Activated naive CD8-positive, alpha-beta T cell (primary cell): ENCODE measurements around the gene CDH24.

Experiments used
- H3K27ac Mint-ChIP-seq: one replicate; pipeline ENCODE4 v1.8.0; 2021; ENCODE audit warnings: mixed read lengths
- H3K27me3 Mint-ChIP-seq: one replicate; pipeline ENCODE4 v1.8.0; 2021; ENCODE audit warnings: mixed read lengths
- H3K36me3 Mint-ChIP-seq: one replicate; pipeline ENCODE4 v1.8.0; 2021; ENCODE audit warnings: mixed read lengths
- H3K4me1 Mint-ChIP-seq: one replicate; pipeline ENCODE4 v1.8.0; 2021; ENCODE audit warnings: low read depth, mixed read lengths
- H3K4me3 Mint-ChIP-seq: one replicate; pipeline ENCODE4 v1.8.0; 2021; ENCODE audit warnings: mild to moderate bottlenecking, mixed read lengths
- H3K9me3 Mint-ChIP-seq: one replicate; pipeline ENCODE4 v1.8.0; 2021; ENCODE audit warnings: low read depth, mixed read lengths

The CDH24 gene

DNA sequence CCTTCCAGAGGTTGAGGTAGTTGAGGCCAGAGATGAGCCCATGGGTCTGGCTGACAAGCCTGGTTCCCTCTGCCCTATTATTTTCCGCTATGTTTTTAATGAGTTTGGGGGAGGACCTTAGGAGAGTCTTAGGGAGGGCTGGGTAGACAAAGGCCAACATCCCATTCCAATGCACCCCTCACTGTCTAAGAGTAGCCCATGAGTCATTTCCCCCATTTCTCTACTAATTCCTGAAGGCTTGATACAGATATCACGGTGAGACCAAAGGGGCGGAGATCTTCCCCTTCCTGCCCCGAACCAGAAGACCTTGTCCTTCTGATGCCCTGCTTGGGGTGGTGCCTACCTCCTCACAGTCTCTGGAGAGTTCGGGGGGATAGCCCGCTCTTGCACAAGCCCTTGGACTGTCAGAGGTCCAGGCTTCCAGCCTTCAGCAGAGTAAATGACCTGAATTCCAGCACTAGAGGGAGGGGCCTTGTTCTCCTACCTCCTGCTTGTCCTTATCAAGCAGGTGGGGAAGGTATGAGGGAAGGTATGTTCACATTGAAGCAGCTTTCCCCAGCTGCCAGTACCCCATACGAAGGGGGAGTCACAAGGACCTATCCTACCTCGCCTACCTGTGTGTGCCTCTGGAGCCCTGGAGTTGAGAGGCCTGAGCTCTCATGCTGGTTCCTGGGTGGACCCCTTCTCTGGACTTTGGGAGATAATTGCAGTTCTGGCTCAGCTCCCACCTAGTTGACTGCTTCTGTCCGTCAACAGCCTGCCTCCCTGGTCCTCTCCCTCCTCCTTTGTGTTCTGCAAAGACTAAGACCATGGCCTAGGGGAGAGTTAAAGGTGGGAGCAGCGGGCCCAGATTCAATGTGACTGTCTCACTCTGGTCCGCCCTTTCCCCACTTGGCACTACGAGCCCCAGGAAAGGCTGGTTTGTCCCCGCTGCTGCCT, 11.6 kb downstream of the CDH24 start:
- H3K9me3 Mint-ChIP-seq = no peaks in the 10 kb centered on the region
- no peak overlapping the region for H3K27ac Mint-ChIP-seq
- H3K4me1 Mint-ChIP-seq = no peaks in the 10 kb centered on the region

DNA sequence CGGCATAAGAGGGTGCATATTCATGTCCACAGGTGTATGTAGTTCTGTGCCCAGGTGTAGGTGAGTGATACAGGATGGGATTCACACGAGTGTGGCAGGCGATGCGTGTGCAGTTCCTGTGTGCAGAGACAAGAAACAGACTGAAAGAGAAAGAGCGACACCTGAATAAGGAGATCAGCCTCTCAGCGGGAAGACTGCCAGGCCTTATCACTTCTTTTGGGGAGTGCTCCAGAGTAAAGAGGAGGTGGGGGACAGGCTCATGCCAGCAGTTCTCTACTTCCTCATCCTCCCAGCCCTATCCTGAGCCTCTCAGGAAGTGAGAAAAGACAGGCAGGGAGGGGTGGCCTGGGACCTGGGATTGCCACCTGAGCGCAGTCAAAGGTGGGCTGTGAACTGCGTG, 12.5 kb downstream of the CDH24 start:
- Mint-ChIP-seq H3K4me3 (no peak overlapping the region), H3K27ac (no peak overlapping the region)

More for the DNA sequence above, 11.6 kb downstream of the CDH24 start:
- H3K27me3 Mint-ChIP-seq = peaks cover 1% of the 10 kb centered on the region
- H3K36me3 Mint-ChIP-seq = peaks cover 2% of the 10 kb centered on the region
- H3K4me3 Mint-ChIP-seq = no peak overlapping the region

DNA sequence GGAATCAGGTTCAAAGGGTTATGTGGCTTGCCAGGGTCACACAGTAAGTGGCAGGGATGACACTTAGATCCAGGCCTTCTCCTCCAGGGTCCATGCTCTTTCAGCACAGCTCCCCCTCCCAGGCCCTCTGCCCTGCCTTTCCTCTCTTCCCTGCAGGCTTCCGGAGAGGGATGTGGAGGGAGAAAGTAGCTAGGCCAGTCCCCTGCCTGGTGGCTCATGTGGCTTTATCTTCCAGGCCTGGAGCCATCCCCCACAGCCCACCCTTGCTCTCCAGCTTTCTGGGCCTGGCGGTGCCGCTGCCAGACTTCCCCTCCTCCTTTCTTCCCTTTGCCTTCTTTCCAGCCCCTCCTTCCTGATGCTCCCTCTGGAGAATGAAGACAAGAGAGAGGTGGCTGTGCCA, 13.6 kb downstream of the CDH24 start:
- Mint-ChIP-seq H3K4me3 (no peak overlapping the region), H3K36me3 (peaks cover 2% of the 10 kb centered on the region), H3K9me3 (no peaks in the 10 kb centered on the region), H3K27ac (no peak overlapping the region), H3K27me3 (peaks cover 1% of the 10 kb centered on the region), H3K4me1 (no peaks in the 10 kb centered on the region)

More for the DNA sequence above, 12.5 kb downstream of the CDH24 start:
- Mint-ChIP-seq H3K36me3 (peaks cover 2% of the 10 kb centered on the region), H3K4me1 (no peaks in the 10 kb centered on the region), H3K27me3 (peaks cover 1% of the 10 kb centered on the region), H3K9me3 (no peaks in the 10 kb centered on the region)

DNA sequence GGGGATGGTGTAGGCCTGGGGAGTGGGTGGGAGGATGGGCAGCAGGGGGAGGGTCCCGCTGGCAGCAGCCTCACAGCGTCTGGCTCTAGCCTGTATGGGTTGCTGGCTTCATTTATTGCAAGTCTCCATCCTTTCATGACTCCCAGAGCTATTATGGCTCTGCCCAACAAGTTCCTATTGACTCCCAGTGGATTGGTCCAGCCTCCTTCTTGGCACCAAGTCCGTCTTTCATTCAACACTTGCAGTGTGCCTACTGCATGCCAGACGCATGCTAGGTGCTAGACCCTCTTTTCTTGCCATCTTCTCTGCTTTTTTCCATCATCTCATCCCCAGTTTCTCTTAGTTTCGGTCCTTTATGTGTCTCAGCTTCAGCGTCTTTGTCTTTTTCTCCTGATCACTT, 14.2 kb downstream of the CDH24 start:
- peaks cover 2% of the 10 kb centered on the region for H3K36me3 Mint-ChIP-seq
- H3K9me3 Mint-ChIP-seq = no peaks in the 10 kb centered on the region

DNA sequence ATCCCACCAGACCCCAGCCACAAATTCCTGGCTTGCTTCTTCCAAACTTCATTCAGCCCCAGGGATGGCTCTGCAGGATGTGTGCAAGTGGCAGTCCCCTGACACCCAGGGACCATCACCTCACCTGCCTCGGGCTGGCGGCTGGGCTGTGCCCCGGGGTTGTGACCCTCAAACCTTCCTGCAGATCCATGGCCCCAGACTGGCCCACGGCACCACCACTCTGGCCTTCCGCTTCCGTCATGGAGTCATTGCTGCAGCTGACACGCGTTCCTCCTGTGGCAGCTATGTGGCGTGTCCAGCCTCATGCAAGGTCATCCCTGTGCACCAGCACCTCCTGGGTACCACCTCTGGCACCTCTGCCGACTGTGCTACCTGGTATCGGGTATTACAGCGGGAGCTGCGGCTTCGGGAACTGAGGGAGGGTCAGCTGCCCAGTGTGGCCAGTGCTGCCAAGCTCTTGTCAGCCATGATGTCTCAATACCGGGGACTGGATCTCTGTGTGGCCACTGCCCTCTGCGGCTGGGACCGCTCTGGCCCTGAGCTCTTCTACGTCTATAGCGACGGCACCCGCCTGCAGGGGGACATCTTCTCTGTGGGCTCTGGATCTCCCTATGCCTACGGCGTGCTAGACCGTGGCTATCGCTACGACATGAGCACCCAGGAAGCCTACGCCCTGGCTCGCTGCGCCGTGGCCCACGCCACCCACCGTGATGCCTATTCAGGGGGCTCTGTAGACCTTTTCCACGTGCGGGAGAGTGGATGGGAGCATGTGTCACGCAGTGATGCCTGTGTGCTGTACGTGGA, 15.0 kb downstream of the CDH24 start, which contains the start of gene PSMB11:
PSMB11 (plus strand) TSS at position 51 of the 804 bp plus-strand sequence; CDS start at position 65, 14 bp downstream.
- Mint-ChIP-seq H3K4me1 (no peaks in the 10 kb centered on the region), H3K9me3 (no peaks in the 10 kb centered on the region), H3K36me3 (no peaks in the 10 kb centered on the region), H3K27ac (no peak within 1 kb of the TSS), H3K27me3 (peaks cover 1% of the 10 kb centered on the region), H3K4me3 (no peak within 1 kb of the TSS)

More for the DNA sequence above, 14.2 kb downstream of the CDH24 start:
- H3K27ac Mint-ChIP-seq = no peak overlapping the region
- H3K27me3 Mint-ChIP-seq = peaks cover 1% of the 10 kb centered on the region
- H3K4me1 Mint-ChIP-seq = no peaks in the 10 kb centered on the region
- H3K4me3 Mint-ChIP-seq = no peak overlapping the region

DNA sequence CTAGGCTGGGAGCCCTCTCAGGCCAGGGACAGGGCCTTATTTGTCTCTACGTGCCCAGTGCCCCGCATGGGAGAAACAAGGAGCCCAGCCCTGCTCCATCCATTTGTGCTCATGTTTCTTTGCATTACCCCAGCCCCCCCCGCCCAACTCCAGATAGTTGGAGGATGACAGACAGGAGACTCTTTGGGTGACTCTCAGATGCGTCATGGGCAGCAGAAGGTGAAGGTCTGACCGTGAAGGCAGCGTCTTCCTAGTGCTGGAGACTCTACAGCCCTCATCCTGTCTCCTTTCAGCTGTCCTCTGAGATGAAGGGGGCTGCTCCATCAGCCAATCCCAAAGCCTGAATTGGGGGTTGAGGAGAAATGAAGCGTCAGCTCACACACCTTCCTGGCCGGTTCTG, 15.6 kb downstream of the CDH24 start:
- H3K9me3 Mint-ChIP-seq = no peaks in the 10 kb centered on the region
- H3K27me3 Mint-ChIP-seq = peaks cover 1% of the 10 kb centered on the region
- no peaks in the 10 kb centered on the region for H3K36me3 Mint-ChIP-seq
- H3K27ac Mint-ChIP-seq = no peak overlapping the region
- no peaks in the 10 kb centered on the region for H3K4me1 Mint-ChIP-seq
- H3K4me3 Mint-ChIP-seq = no peak overlapping the region

DNA sequence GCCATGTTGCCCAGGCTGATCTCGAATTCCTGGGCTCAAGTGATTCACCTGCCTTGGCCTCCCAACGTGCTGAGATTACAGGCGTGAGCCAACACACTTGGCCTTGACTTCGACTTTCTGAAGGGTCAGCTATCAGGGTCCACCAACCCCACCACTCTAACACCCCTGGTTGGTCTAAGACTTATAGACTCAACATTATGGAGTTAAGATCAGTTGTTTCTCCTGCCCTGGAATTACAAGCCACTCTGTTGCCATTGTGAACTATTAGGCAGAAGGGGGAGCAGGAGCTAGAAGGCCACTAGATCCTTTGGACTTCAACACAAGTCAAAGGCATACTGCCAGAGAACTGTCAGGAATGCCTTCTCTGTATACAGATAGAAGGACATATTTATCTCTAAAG, 17.2 kb downstream of the CDH24 start:
- no peaks in the 10 kb centered on the region for H3K9me3 Mint-ChIP-seq
- no peak overlapping the region for H3K27ac Mint-ChIP-seq
- H3K27me3 Mint-ChIP-seq = peaks cover 1% of the 10 kb centered on the region
- peaks cover 8% of the 10 kb centered on the region for H3K4me1 Mint-ChIP-seq
- H3K4me3 Mint-ChIP-seq = no peak overlapping the region
- no peaks in the 10 kb centered on the region for H3K36me3 Mint-ChIP-seq

DNA sequence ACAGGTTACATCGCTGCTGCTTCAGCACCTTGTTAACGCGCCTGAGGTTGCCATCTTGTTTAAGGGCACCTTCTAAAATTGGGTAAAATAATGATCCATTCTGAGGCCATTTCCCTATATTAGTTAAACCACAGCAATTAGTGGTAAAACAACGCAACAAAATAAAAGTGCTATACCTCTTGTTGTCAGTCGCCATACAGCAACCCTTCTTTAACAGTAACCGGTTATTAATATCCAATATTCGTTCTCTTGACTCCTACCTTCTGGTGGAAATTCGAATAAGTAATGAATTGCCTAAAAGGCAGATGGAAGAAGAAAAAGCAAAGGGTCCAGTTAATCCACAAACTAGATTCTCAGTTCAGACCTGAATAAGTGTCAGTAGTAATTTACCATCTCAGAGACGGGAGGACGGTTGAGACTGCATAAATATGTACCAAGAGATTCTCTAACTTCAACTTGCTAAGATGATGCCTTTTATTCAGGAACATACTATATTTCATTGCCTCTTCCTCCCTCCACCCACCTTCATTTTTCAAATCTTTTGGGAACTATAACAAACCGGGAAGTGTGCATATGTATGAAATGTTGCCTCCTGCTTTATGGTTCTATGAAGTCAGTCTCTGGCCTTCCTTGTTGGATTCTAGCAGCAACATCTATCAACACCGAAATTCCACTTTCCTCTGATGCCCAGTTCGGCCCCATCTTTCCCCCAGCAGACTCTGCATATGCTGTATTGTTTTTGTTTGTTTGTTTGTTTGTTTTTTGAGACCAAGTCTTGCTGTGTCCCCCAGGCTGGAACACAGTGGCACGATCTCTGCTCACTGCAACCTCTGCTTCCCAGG, 21.8 kb downstream of the CDH24 start:
- H3K27ac Mint-ChIP-seq = peak overlapping the region; percentile 98
- peaks cover 29% of the 10 kb centered on the region for H3K4me1 Mint-ChIP-seq
- H3K4me3 Mint-ChIP-seq = peak overlapping the region; percentile 97
- H3K36me3 Mint-ChIP-seq = peaks cover 12% of the 10 kb centered on the region
- no peaks in the 10 kb centered on the region for H3K27me3 Mint-ChIP-seq
- H3K9me3 Mint-ChIP-seq = no peaks in the 10 kb centered on the region

DNA sequence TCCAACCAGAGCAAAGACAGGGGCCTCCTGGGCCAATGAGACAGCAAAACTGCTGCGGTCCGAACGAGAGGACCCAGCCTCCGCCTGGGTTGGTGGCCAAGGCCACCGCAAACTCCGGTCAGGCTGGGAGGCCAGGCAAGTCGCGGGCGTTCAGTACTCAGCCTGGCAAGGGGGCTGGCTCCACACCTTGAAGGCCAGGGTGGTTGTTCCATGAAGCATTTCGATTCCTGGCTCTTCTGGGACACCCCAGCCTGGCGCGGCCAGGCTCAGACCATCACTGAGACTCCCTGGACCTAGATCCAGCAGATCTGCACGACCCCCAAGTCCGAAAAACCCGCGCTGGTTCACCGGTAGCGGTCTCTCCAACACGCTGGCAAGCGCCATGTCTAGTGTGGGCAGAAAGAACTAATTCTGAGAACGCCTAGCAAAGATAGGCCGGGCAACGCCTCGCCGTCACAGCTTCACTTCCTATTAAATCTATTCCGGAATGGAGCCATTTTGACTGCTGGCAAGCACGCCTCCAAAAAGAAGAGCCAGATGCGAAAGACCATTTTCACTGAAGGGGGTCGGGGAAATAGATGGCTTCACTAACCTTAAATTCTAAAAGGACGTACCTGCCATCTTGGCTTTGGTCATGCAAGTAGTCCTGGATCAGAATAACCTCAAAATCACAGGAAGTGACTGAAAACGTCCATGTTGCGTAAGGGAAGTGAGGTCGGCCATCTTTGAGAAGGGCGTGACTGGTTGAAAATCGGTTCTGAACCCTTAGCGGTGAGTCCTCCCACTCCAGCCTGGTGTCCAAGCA, 22.6 kb downstream of the CDH24 start, which contains the start of gene PSMB5:
PSMB5 (minus strand) TSS at position 403 of the 805 bp plus-strand sequence; CDS start at position 384, 19 bp downstream.
- H3K4me3 Mint-ChIP-seq = peak within 1 kb of the TSS; percentile 97
- H3K27ac Mint-ChIP-seq = peak within 1 kb of the TSS; percentile 98
- peaks cover 12% of the 10 kb centered on the region for H3K36me3 Mint-ChIP-seq
- peaks cover 29% of the 10 kb centered on the region for H3K4me1 Mint-ChIP-seq
- H3K27me3 Mint-ChIP-seq = no peaks in the 10 kb centered on the region
- H3K9me3 Mint-ChIP-seq = no peaks in the 10 kb centered on the region

DNA sequence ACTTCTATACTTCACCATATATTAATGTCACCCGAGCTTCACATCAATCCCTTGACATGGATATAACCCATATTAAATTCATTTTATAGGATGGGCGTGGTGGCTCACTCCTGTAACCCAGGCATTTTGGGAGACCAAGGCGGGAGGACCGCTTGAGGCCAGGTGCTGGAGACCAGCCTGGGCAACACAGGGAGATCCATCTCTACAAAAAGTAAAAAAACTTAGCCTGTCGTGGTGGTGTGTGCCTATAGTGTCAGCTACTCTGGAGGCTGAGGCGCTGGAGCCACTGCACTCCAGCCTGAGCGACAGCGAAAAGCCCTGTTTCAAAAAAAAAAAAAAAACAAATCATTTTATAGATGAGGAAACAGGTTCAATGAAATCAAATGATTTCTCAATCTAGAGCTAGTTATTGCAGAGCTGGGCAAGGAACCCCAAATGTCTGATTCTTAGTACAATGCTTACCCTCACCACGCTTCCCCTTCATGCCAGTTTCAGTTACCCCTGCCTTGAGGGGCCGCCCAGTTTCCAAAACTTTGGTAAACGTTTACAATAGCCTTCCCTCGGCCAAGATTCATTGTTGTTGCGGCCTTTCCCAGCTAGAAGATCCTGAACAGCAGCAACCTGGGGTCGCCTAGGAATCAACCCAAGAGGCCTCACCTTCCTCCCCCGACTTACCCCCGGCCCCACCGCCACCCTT, 23.4 kb downstream of the CDH24 start:
- Mint-ChIP-seq H3K27ac (peak overlapping the region; percentile 98), H3K4me3 (peak overlapping the region; percentile 97), H3K9me3 (no peaks in the 10 kb centered on the region), H3K27me3 (no peaks in the 10 kb centered on the region), H3K36me3 (peaks cover 12% of the 10 kb centered on the region), H3K4me1 (peaks cover 36% of the 10 kb centered on the region)

DNA sequence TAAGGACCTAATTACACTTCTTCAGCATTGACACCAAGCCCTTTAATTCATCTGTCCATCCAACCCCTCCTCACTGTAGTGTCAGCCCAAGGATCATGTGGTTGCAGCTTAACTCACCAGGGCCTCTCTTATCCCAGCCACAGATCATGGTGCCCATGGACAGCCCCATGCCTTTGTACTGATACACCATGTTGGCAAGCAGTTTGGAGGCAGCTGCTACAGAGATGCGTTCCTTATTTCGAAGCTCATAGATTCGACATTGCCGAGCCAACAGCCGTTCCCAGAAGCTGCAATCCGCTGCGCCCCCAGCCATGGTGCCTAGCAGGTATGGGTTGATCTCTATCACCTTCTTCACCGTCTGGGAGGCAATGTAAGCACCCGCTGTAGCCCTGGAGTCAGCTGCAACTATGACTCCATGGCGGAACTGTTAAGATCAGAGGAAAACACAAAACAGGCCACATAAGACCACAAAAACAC, 24.0 kb downstream of the CDH24 start:
- Mint-ChIP-seq H3K4me1 (peaks cover 42% of the 10 kb centered on the region), H3K36me3 (peaks cover 16% of the 10 kb centered on the region), H3K4me3 (peak overlapping the region; percentile 97), H3K27ac (peak overlapping the region; percentile 98), H3K27me3 (no peaks in the 10 kb centered on the region), H3K9me3 (no peaks in the 10 kb centered on the region)

DNA sequence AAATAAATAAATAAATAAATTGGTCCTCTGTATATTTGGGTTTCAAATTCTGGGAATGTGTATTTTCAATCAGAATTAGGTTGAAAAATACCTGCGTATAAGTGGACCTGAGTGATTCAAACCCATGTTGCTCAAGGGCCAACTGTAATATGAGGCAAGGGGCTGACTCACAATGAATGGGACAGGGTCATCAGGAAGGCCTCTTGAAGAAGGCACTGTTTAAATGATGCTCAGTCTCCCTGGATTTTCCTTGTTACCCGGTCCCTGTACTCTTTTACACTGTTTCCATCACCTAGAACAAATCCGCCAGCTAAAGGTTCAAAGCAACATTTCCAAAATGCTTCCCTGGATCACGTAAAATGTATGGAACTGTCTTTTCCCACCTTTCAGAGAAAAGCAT, 26.4 kb downstream of the CDH24 start:
- Mint-ChIP-seq H3K27ac (peak overlapping the region; percentile 28), H3K27me3 (no peaks in the 10 kb centered on the region), H3K9me3 (no peaks in the 10 kb centered on the region), H3K4me1 (peaks cover 51% of the 10 kb centered on the region), H3K36me3 (peaks cover 22% of the 10 kb centered on the region), H3K4me3 (peak overlapping the region; percentile 59)

DNA sequence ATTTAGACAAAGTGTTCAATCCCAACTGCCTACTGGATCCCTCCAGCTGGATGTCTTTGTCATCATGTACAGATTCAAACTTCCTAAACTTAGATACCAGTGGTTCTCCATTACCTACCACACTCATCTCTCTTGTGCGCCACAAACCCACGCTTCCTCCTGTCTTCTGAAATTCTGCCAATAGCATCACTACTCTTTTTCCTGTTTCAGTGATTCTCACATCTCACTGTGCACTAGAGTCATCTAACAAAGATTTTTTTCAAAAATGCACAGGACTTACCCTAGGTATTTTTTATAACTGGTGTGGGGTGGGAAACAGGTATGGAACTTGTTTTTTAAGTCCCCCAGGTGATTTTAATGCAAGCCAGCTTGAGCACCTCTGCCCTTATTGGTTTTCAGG, 28.5 kb downstream of the CDH24 start:
- H3K27me3 Mint-ChIP-seq = no peaks in the 10 kb centered on the region
- peak overlapping the region; percentile 67 for H3K4me3 Mint-ChIP-seq
- H3K9me3 Mint-ChIP-seq = no peaks in the 10 kb centered on the region
- H3K4me1 Mint-ChIP-seq = peaks cover 59% of the 10 kb centered on the region
- H3K27ac Mint-ChIP-seq = peak overlapping the region; percentile 88
- peaks cover 38% of the 10 kb centered on the region for H3K36me3 Mint-ChIP-seq
